ENCODE data around the gene ZC3H12A.

The ZC3H12A gene

DNA sequence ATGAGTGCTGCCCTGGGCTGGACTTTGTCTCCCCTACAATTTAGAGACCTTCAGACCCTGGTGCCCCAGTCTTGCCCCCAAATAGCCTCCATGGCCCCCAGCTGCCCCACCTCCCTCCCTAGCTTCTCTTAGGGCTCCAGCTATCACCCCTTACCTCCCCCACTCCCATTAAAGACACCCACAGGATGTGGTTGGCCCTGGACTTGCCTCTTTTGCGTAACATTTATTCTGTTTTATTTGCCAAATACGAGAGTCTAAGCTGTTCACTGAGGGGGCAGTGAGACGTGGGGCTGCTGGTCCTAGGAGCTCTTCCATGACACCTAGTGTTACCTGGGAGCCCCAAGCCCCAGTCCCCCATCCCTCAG, 4.5 kb downstream of the ZC3H12A start:
- no peak for DNase-seq (ENCODE audit: low spot score)

DNA sequence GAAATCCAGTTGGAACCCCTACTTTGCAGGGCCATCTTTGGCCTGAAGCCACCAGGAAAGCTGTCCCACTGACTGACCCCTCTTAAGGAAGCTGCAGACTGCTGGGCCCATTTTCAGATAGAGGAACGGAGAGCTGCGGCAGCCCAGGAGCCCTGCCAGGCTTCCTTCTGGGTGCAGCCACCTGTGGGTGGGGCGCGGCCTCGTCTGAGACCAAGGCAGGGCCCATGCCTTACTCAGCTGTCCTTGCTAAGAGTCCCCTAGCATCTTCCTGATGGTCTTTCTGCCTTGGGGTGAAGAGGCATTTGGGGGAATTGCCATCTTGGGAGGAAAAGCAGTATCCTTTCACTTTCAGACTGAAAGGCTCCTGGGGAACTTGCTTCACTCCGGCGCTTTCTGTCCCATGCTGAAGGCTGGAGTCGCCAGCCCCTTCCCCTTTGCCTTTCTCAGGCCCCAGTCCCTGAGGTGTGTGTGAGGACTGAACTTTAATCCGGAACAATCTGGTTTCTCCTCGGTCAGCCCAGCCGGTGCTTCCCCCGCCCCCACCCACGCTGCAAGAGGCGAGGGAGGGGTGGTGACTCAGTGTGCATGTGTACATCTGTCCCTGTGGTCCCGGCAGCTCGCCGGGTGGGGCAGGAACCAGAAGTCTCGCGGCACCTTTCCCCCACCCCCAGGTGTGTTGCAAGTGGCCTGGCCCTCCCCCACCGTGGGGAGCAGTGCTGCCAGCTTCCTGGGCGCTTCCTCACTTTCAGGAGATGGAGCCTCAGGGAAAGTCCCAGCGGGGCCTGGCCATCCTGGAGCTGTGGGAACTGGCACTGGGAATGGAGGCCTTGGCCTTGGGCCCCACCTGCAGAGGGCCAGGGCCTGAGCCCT, 5.1 kb downstream of the ZC3H12A start:
- DNase-seq (ENCODE audit: low spot score): no peak

DNA sequence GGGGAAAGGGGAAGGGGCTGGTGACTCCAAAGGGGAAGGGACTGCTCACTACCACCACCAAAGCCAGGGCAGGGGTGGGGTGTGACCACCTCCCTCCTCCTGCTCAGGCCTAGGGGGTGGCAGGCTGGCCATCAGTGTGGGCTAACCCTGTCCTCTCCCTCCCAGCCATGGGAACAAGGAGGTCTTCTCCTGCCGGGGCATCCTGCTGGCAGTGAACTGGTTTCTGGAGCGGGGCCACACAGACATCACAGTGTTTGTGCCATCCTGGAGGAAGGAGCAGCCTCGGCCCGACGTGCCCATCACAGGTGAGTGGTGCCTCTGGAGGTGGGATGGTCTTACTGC, 5.7 kb downstream of the ZC3H12A start:
- DNase-seq (ENCODE audit: low spot score): no peak

DNA sequence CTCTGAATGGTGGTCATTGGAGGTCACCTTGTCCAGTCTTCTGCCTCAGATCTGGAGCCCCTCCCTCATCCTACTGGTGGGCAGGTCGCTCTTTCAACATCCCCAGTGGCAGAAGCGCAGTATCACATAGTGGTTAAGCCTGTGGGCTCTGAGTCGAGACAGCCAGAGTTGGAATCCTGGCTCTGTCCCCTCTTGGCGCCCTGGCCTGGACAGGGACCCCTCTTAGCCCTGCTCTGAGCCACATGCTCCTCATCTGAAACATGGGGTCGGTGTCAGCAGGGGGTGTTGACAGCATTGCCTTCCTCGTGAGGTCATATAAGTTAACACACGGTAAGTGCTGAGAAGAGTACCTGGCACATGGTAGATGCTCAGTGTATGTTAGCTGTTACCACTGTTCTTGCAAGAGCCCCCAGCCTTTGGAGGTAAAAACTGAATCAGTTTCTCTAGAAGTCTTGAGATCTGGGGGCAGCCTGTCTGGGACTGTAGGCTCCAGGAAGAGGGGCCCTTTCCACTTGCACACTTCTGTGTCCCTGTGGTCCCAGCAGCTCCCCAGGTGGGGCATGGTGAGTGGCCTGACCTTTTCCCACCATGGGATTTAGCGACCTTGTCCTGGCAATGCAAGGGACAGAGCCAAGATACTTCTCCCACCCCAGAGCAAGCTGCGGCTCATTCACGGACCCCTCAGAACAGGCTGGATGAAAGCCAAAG, 6.4 kb downstream of the ZC3H12A start:
- DNase-seq (ENCODE audit: low spot score): no peak

DNA sequence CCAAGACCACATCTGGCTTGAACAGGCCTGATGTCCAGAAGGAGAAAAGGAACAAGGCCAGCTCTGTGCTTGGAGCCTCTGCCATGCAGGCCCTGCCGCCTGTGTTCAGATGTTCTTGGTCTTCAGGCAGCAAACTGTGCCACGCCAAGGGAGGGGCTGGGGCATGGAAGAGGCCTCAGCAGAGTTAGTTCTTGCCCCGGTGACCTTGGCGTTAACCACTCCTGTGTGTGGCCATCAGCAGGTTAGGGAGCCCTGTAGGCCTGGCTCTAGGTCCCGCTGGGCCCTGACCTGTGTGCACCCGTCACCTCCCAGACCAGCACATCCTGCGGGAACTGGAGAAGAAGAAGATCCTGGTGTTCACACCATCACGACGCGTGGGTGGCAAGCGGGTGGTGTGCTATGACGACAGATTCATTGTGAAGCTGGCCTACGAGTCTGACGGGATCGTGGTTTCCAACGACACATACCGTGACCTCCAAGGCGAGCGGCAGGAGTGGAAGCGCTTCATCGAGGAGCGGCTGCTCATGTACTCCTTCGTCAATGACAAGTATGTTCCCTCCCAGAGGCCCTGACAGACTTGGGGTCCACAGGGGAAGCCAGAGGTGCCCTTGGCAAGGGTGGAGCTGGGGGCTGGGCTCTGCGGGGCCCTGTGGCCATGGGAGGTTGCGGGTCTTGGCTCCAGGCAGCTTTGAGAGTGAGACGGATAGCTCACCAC, 7.1 kb downstream of the ZC3H12A start:
- DNase-seq (ENCODE audit: low spot score): no peak

DNA sequence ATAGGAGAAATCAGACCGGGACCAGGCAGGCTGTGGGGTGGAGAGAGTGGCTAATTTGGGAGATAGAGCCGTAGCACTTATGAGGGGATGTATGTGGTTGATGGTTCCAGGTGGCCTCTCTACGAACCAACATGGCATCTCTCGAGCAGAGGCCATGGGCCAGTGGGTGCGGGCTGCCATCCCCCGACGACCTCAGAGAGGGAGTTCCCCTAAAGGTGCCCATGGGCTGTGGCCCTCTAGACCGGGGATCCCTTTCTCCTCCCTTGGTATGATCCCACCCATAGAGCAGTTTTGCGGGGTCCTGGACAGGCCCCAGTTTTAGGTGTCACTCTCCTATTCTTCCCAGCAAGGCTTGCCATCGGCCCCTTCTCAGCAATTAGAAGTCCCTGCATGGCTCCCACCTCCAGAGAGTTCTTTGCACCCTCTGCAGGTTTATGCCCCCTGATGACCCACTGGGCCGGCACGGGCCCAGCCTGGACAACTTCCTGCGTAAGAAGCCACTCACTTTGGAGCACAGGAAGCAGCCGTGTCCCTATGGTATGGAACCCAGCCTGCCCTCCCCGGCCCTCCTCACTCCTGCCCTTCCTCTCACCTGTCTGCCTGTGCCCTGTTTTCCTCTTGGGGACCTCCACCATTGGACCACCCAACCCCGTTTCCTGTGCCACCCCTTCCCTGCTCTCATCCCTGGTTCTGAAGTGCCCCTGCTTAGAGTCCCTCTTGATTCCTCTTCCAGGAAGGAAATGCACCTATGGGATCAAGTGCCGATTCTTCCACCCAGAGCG, 7.8 kb downstream of the ZC3H12A start:
- no peak for DNase-seq (ENCODE audit: low spot score)

DNA sequence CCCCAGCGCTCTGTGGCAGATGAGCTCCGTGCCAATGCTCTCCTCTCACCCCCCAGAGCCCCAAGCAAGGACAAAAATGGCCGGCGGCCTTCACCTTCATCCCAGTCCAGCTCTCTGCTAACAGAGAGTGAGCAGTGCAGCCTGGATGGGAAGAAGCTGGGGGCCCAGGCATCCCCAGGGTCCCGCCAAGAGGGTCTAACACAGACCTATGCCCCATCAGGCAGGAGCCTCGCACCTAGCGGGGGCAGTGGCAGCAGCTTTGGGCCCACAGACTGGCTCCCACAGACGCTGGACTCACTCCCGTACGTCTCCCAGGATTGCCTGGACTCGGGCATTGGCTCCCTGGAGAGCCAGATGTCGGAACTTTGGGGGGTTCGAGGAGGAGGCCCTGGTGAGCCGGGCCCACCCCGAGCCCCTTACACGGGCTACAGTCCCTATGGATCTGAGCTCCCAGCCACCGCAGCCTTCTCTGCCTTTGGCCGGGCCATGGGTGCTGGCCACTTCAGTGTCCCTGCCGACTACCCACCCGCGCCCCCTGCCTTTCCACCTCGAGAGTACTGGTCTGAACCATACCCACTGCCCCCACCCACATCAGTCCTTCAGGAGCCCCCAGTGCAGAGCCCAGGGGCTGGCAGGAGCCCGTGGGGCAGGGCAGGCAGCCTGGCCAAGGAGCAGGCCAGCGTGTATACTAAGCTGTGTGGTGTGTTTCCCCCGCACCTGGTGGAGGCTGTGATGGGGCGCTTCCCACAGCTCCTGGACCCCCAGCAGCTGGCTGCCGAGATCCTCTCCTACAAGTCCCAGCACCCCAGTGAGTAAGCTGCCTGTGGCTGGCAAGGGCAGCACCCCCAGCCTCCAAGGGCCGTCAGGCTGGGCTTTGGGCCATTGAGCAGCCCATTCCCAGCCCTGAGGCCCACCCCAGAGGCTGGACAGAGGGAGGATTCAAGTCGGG, 8.7 kb downstream of the ZC3H12A start:
- no peak for DNase-seq (ENCODE audit: low spot score)

DNA sequence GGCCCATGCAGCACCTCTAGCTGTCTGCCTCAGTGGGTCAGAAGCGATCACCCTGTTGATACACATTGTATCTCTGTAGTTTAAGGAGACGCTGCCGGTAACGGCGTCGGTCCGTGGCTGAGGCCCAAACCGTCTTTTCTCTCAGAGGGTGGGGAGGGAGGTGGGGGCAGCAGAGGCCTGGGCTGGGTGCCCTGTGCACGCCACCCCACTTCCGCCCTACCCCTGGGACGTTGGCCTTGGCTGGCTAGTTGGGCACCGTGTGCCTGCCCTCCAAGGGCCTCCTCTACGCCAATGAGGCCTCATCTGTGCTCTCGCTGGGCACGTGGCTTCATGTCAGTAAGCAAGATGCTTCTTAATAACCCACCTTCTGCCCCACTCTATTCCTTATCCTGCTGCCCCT, 9.4 kb downstream of the ZC3H12A start:
- DNase-seq (ENCODE audit: low spot score): no peak

DNA sequence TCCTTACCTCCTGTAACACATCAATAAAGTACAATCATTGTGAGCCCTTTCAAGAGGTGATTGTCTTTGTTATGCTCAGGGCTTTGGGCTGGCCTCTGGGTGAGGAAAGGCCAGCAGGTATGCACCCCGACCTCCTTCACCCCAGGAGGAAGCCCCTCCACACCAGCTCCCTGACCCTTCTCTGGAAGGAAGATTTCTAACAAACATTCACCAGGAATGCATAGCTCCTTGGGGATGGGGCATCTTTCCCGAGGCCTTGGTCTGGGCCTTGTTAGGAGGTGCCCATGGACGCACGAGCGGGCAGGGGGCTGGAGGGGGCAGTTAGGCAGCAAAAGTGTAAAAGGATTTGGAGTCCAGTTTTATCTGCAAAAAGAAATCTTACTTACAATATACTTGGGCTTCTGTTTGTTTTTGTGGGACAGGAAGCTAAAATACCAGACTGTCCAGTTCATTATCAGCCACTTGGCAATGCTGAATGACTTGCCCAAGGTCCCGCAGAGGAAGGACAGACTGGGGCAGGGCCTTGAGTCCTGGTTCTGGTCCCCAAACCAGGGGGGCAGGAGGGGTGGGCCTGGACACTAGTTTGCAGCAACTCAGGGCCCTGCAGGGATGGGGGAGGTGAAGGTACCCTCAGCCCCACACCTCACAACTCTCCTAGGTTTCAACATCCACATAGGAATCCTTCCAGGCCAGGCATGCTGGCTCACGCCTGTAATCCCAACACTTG, 10.1 kb downstream of the ZC3H12A start:
- DNase-seq (ENCODE audit: low spot score): no peak

DNA sequence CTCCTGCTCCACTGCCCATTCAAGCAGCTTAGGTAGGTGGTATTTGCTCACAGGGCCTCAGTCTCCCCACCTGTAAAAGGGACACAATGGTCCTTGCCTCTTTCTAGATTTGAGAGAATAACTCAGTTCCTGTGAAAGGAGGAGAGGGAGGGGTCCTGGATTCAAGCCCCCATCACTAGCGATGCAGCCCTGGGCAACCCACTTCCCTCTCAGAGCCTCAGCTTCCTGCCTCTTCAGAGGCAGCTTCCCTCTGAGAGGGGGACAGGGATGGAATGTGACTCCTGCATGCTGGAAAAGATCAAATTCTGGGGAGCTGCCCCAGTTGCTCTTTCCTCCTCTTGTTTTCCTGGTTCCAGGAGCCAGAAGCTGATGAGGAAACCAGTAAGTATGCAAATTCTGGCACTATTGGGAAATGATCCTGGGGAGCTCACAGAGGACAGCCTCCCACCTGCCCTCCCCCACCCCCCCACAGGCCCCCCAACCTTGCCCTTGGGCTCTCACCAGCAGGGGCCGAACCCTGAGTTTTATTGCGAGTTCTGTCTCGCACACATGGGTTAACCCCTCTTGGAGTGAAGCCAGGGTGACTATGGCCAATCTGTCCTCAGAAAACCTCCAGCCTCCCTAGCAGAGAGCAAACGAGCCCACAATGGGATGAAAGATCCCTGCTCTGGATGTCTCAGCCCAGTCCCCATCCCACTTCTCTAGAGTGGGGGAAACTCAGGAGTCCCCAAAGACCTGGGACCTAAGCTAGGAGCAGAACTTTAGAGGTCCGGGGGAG, 11.7 kb downstream of the ZC3H12A start:
- no peak for DNase-seq (ENCODE audit: low spot score)

DNA sequence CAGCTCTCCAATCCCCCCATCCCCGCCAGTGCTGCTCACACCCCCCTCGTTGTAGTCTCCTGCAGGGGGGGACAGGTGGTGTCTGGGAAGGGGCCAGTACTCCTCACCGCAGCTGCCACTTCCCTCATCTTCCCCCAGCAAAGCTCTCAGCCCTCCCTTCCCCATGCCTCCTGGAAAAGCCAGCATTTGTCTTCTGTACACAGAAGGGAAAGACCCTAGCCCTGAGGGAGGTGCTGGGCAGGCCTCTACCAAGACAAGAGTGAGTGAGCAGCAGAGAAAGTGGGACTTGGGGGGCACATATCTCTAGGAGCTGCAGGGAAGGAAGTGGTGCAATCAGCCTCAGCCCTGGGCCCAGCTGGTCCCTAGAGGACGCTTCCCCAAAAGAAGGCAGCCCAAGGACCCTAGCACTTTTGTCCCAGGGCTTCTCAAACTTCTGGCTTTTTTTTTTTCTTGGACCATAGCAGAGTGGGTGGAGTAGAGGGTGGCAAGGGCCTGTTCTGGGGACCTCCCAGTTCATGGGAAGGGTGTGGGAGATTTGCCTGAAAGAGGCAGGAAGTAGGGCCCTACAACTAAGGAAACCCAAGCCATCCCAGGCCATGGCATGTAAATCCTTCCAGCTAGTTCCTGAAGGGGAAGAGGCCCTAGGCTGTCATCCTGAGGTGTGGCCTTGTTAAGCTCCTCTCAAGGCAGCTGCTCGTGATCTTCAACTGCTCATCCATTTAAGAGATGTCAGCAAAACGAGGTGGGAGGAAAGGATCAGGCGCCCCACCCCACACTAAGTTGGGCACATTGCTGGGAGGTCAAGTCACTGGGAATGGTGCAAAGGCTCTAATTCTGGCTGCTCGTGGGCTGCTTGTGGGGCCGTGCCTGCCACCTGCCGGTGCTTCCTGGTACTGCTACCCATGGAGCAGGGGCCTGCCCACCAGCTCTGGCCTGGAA, 12.6 kb downstream of the ZC3H12A start:
- peak; percentile 83 for DNase-seq (ENCODE audit: low spot score)

DNA sequence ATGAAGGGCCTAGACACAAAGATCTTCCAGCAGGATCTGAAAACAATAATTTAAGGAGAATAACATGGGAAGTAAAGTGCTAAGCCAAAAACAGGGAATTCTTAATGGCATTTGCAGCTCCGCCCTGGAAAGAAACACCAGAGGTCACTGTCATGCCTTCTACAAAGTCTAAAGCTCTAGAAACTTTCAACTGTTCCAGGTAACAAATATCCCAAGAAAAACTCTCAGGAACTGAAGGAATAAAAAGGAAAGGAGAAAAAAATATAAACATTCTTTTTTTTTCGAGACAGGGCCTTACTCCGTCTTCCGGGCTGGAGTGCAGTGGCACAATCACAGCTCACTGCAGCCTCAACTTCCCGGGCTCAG, 13.2 kb downstream of the ZC3H12A start:
- DNase-seq (ENCODE audit: low spot score): no peak

DNA sequence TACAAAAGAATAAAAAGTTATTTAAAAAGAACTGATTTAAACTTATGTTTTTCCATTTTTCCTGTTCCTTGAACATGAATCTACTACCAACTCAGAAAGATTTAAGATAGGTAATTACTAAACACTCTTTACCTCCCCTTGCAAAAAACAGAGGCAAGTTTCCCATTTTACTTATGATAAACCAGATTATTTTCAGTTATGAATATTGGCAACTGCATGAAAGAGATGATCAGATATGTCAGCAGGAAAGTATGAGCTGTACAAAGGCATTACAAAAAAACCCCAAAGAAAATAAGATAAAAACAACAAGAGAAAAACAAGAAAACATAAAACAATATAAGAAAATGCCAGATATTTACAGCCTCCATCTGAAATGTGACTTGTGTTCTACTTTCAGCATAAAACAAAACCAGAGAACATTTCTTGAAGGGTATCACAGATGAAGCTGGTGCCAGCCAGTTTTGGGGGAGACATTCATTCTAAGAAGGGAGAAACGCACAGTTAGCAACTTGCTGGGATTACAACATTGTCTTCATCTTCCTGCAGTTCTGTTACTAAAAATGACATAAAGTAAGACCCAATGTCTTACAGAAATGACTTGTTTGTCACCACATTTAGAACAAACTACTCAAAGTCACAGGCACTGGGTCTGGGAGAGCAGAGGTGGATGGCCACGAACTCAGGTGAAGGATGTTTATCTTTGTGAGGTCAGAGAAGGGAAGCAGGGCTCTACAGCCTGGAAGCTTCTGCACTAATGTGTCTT, 19.1 kb downstream of the ZC3H12A start:
- DNase-seq (ENCODE audit: low spot score): no peak

DNA sequence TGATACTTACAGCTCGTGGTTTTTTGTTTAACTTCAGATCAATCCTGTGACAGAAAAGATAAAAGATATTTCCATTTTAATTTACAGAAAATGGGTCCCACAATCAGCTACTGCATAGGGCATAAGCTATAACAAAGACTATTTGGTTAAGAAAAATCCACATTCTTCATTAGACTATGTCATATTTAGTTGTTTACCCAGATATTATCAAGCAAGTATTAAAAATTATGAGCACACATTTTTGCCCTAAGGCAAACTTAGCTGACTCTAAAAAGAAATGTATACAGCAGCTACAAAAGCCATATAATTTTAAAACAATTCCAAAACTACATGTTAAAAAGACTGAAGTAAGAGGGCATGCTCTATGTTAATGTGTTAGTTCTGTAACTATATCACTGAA, 21.5 kb downstream of the ZC3H12A start:
- no peak for DNase-seq (ENCODE audit: low spot score)

DNA sequence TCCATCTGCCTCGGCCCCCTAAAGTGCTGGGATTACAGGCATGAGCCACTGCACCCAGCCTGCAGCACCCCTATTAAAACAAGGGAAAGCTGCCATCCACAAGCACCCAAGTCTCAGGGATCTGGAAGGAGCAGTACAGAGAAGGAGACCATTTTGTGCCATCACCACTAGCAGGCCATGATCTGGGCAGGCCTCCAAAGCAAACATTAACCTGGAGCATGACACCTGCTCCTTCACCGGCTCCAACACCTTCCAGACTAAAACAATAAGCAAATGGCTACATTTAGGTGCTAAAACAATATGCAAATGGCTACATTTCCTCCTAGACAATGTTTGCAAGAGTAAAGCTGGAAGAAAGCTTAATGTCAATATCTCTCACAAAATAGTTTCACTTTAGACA, 23.5 kb downstream of the ZC3H12A start:
- DNase-seq (ENCODE audit: low spot score): no peak

DNA sequence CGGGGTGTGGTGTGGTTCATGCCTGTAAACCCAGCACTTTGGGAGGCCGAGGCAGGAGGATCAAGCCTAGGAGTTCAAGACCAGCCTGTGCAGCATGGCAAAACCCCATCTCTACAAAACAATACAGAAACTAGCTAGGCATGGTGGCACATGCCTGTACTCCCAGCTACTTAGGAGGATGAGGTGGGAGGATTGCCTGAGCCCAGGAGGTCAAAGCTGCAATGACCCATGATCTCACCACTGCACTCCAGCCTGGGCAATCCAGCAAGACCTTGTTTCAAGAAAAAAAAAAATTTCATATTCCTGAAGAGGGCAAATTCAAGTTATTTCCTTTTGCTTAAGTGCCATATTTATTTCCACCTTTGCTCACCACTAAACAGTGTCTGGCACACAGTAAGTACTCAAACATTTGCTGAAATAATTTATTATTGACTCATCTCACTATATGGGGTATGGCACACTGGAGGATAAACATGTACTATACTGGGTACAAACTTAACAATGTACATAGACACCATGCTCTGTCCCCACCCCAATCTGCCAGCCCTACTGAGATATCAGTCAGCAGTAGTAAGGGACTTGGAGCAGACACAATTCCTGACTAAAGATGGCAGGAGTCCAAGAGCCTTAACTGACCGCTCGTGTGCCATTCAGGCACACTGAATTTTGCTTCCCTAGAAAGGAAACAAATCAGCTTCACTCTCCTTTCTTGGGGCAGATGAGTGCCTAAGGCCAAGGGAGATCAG, 24.7 kb downstream of the ZC3H12A start:
- no peak for DNase-seq (ENCODE audit: low spot score)

DNA sequence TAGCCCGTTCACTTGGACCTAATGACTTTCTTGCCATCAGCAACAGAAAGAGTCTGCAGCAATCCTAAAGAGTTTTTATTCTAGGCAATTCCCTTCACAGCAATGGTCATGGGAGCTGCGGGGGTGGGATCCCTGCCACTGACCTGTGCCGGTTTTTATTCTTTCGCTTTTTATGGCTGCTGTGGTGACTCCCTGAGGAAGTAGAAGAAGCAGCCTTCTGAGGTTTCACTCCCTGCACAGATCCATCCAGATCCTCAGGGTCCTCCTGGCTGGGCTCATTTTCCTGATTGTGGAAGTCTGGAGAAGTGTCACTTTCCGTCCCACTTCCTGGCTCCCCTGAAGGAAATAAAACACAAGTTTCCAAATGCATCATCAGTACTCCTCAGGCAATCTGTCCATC, 27.3 kb downstream of the ZC3H12A start:
- no peak for DNase-seq (ENCODE audit: low spot score)
